Measurements from ENCODE around the gene AACS. TPM values are rescaled to one million over a fixed set of nuclear protein-coding genes. Genes with fewer than 3 reads are reported as not detected.

Gene AACS
- total RNA-seq, 1 experiment from 2014 or later = 16.0 TPM

- DNase-seq (ENCODE audit: low read depth in 1 of 2, low spot score in 2 of 2) = no peak
- H3K9me3 ChIP-seq (replicated peaks) = no peaks in the 10 kb centered on the region
- H3K4me3 ChIP-seq = no peak overlapping the region
- H3K4me1 ChIP-seq (replicated peaks) = no peaks in the 10 kb centered on the region
- H3K36me3 ChIP-seq = no peaks in the 10 kb centered on the region
- no peak overlapping the region for H3K27ac ChIP-seq
- H3K27me3 ChIP-seq (replicated peaks) = no peaks in the 10 kb centered on the region
Measured at GRCh38 chr12:125148316-125148715, 83.1 kb downstream of the AACS start.

GRCh38 chr12:125149160-125150108, 84.2 kb downstream of the AACS start:
- no peak for DNase-seq (ENCODE audit: low read depth in 1 of 2, low spot score in 2 of 2)
- H3K4me1 ChIP-seq (replicated peaks) = no peaks in the 10 kb centered on the region
- no peak overlapping the region for H3K27ac ChIP-seq
- no peaks in the 10 kb centered on the region for H3K36me3 ChIP-seq
- H3K27me3 ChIP-seq (replicated peaks) = no peaks in the 10 kb centered on the region
- H3K4me3 ChIP-seq = no peak overlapping the region
- H3K9me3 ChIP-seq (replicated peaks) = no peaks in the 10 kb centered on the region

- no peak for DNase-seq (ENCODE audit: low read depth in 1 of 2, low spot score in 2 of 2)
- Histone ChIP-seq H3K9me3 (replicated peaks) (no peaks in the 10 kb centered on the region), H3K4me3 (no peak overlapping the region), H3K27me3 (replicated peaks) (no peaks in the 10 kb centered on the region), H3K4me1 (replicated peaks) (no peaks in the 10 kb centered on the region), H3K36me3 (no peaks in the 10 kb centered on the region), H3K27ac (no peak overlapping the region)
Measured at GRCh38 chr12:125151284-125151683, 86.0 kb downstream of the AACS start.

GRCh38 chr12:125152463-125152862, 87.2 kb downstream of the AACS start:
- no peaks in the 10 kb centered on the region for H3K9me3 ChIP-seq (replicated peaks)
- DNase-seq (ENCODE audit: low read depth in 1 of 2, low spot score in 2 of 2) = no peak
- H3K27me3 ChIP-seq (replicated peaks) = no peaks in the 10 kb centered on the region
- H3K36me3 ChIP-seq = no peaks in the 10 kb centered on the region
- H3K4me1 ChIP-seq (replicated peaks) = no peaks in the 10 kb centered on the region
- H3K27ac ChIP-seq = no peak overlapping the region
- H3K4me3 ChIP-seq = no peak overlapping the region

GRCh38 chr12:125155366-125155765, 90.1 kb downstream of the AACS start:
- no peak overlapping the region for H3K27ac ChIP-seq

GRCh38 chr12:125157177-125157576, 91.9 kb downstream of the AACS start:
- Histone ChIP-seq H3K36me3 (no peaks in the 10 kb centered on the region), H3K9me3 (replicated peaks) (no peaks in the 10 kb centered on the region), H3K4me3 (no peak overlapping the region), H3K4me1 (replicated peaks) (no peaks in the 10 kb centered on the region), H3K27me3 (replicated peaks) (no peaks in the 10 kb centered on the region), H3K27ac (no peak overlapping the region)
- DNase-seq (ENCODE audit: low read depth in 1 of 2, low spot score in 2 of 2) = no peak

More at GRCh38 chr12:125155366-125155765, 90.1 kb downstream of the AACS start:
- Histone ChIP-seq H3K4me3 (no peak overlapping the region), H3K36me3 (no peaks in the 10 kb centered on the region), H3K9me3 (replicated peaks) (no peaks in the 10 kb centered on the region), H3K27me3 (replicated peaks) (no peaks in the 10 kb centered on the region), H3K4me1 (replicated peaks) (no peaks in the 10 kb centered on the region)
- DNase-seq (ENCODE audit: low read depth in 1 of 2, low spot score in 2 of 2) = no peak

- DNase-seq (ENCODE audit: low read depth in 1 of 2, low spot score in 2 of 2) = no peak
- Histone ChIP-seq H3K4me1 (replicated peaks) (no peaks in the 10 kb centered on the region), H3K27me3 (replicated peaks) (no peaks in the 10 kb centered on the region), H3K27ac (no peak overlapping the region), H3K9me3 (replicated peaks) (no peaks in the 10 kb centered on the region), H3K4me3 (no peak overlapping the region), H3K36me3 (no peaks in the 10 kb centered on the region)
Measured at GRCh38 chr12:125159702-125160101, 94.5 kb downstream of the AACS start.

GRCh38 chr12:125160281-125160955, 95.2 kb downstream of the AACS start:
- H3K4me3 ChIP-seq = no peak overlapping the region
- no peak overlapping the region for H3K27ac ChIP-seq
- H3K9me3 ChIP-seq (replicated peaks) = no peaks in the 10 kb centered on the region
- H3K36me3 ChIP-seq = no peaks in the 10 kb centered on the region
- DNase-seq (ENCODE audit: low read depth in 1 of 2, low spot score in 2 of 2) = no peak
- no peaks in the 10 kb centered on the region for H3K27me3 ChIP-seq (replicated peaks)
- H3K4me1 ChIP-seq (replicated peaks) = no peaks in the 10 kb centered on the region

GRCh38 chr12:125161712-125162022, 96.4 kb downstream of the AACS start:
- no peak for DNase-seq (ENCODE audit: low read depth in 1 of 2, low spot score in 2 of 2)
- Histone ChIP-seq H3K4me3 (no peak overlapping the region), H3K4me1 (replicated peaks) (no peaks in the 10 kb centered on the region), H3K27me3 (replicated peaks) (no peaks in the 10 kb centered on the region), H3K9me3 (replicated peaks) (no peaks in the 10 kb centered on the region), H3K27ac (no peak overlapping the region), H3K36me3 (no peaks in the 10 kb centered on the region)

GRCh38 chr12:125162489-125163028, 97.3 kb downstream of the AACS start:
- Histone ChIP-seq H3K4me3 (no peak overlapping the region), H3K36me3 (no peaks in the 10 kb centered on the region), H3K4me1 (replicated peaks) (no peaks in the 10 kb centered on the region), H3K27ac (no peak overlapping the region), H3K27me3 (replicated peaks) (no peaks in the 10 kb centered on the region), H3K9me3 (replicated peaks) (no peaks in the 10 kb centered on the region)
- no peak for DNase-seq (ENCODE audit: low read depth in 1 of 2, low spot score in 2 of 2)

- Histone ChIP-seq H3K27ac (no peak overlapping the region), H3K9me3 (replicated peaks) (no peaks in the 10 kb centered on the region), H3K27me3 (replicated peaks) (no peaks in the 10 kb centered on the region), H3K4me3 (no peak overlapping the region), H3K4me1 (replicated peaks) (no peaks in the 10 kb centered on the region), H3K36me3 (no peaks in the 10 kb centered on the region)
- no peak for DNase-seq (ENCODE audit: low read depth in 1 of 2, low spot score in 2 of 2)
Measured at GRCh38 chr12:125163148-125163547, 97.9 kb downstream of the AACS start.

- Histone ChIP-seq H3K27me3 (replicated peaks) (no peaks in the 10 kb centered on the region; the same call in 1 of the 2 replicates), H3K9me3 (replicated peaks) (no peaks in the 10 kb centered on the region), H3K36me3 (no peaks in the 10 kb centered on the region), H3K4me3 (no peak overlapping the region), H3K4me1 (replicated peaks) (no peaks in the 10 kb centered on the region), H3K27ac (no peak overlapping the region)
- DNase-seq (ENCODE audit: low read depth in 1 of 2, low spot score in 2 of 2) = no peak
Measured at GRCh38 chr12:125164541-125164940, 99.3 kb downstream of the AACS start.

GRCh38 chr12:125166041-125166440, 100.8 kb downstream of the AACS start:
- Histone ChIP-seq H3K27ac (no peak overlapping the region), H3K4me1 (replicated peaks) (no peaks in the 10 kb centered on the region), H3K36me3 (no peaks in the 10 kb centered on the region), H3K27me3 (replicated peaks) (peaks cover 10% of the 10 kb centered on the region), H3K4me3 (no peak overlapping the region), H3K9me3 (replicated peaks) (no peaks in the 10 kb centered on the region)
- no peak for DNase-seq (ENCODE audit: low read depth in 1 of 2, low spot score in 2 of 2)

GRCh38 chr12:125167658-125168057, 102.4 kb downstream of the AACS start:
- Histone ChIP-seq H3K4me1 (replicated peaks) (no peaks in the 10 kb centered on the region), H3K4me3 (no peak overlapping the region), H3K9me3 (replicated peaks) (no peaks in the 10 kb centered on the region), H3K27me3 (replicated peaks) (peaks cover 10% of the 10 kb centered on the region), H3K27ac (no peak overlapping the region), H3K36me3 (no peaks in the 10 kb centered on the region)
- no peak for DNase-seq (ENCODE audit: low read depth in 1 of 2, low spot score in 2 of 2)

All from SJSA1 (cell line).